C4-2B (cell line): ENCODE measurements around the gene TMCC3.

Experiments used
- H3K27ac ChIP-seq: fragments of 450-650 bp; 2 replicates; pipeline ENCODE4 v1.5.1; 2017
- ZFX ChIP-seq: fragments of 450-650 bp; IDR thresholded peaks from 2 replicates; pipeline ENCODE4 v1.6.1; 2017
- TF ChIP-seq, protein P1 (sequence below): fragments of 450-650 bp; conservative IDR thresholded peaks from 2 replicates; pipeline ENCODE4 v1.5.1; 2017; ENCODE audit warnings: mild to moderate bottlenecking

Gene TMCC3

DNA sequence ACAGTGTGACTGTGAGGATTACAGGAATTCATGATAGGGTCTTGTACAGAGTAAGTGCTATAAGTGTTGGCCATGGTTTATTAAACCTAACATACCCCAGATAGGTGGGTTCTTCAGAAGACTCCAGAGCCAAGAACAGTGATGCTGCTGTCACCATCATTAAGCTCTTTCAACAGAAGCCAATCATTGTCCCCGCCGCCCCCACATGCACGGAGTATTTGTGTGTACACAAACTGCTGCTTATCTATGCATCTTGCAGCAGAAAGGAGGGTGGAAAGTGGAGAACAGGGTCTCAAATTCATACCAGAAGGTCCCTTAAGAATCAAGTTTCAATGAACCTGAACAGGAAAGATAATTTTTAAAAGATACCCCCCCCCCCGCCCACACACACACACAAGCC, 51.2 kb downstream of the TMCC3 start:
- no peak for TF ChIP-seq ZFX
- TF ChIP-seq, protein P1, sequence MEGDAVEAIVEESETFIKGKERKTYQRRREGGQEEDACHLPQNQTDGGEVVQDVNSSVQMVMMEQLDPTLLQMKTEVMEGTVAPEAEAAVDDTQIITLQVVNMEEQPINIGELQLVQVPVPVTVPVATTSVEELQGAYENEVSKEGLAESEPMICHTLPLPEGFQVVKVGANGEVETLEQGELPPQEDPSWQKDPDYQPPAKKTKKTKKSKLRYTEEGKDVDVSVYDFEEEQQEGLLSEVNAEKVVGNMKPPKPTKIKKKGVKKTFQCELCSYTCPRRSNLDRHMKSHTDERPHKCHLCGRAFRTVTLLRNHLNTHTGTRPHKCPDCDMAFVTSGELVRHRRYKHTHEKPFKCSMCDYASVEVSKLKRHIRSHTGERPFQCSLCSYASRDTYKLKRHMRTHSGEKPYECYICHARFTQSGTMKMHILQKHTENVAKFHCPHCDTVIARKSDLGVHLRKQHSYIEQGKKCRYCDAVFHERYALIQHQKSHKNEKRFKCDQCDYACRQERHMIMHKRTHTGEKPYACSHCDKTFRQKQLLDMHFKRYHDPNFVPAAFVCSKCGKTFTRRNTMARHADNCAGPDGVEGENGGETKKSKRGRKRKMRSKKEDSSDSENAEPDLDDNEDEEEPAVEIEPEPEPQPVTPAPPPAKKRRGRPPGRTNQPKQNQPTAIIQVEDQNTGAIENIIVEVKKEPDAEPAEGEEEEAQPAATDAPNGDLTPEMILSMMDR: no peak

DNA sequence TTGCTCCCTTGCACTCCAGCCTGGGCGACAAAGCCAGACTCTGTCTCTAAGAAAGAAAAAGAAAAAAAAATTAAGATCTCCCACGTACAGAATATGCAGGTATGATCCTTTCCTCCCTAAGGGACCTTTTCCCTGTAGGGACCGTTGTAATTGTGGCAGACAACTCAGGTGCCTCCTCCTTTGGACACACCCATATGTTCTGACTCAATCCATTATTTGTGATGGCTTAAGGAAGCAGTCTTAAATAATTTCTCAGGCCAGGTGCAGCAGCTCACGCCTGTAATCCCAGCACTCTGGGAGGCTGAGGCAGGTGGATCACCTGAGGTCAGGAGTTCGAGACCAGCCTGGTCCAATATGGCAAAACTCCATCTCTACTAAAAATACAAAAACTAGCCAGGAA, 53.1 kb downstream of the TMCC3 start:
- no peak for TF ChIP-seq ZFX
- TF ChIP-seq, protein P1: no peak
- H3K27ac ChIP-seq: no peak overlapping the region

More for the DNA sequence above, 51.2 kb downstream of the TMCC3 start:
- no peak overlapping the region for H3K27ac ChIP-seq

DNA sequence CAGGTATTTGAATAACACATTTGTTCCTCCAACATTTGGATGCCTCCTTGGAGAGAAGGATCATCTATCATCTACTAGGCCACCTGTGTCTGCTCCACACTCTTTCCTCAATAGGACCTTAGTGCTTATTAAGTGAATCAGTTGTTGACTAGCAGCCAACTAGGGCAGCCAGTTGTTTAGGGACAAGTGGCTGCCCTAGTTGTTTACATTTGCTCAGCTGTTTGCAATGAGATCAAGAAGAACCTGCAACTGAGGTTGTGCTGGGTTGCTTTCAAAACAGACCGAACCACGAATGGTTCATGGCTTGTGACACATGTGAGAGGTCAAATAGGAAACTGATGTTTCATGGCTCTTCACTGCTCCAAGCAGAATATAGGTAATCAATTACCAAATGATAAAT, 53.8 kb downstream of the TMCC3 start:
- H3K27ac ChIP-seq: peak overlapping the region; percentile 24; the same call in 1 of the 2 replicates
- TF ChIP-seq ZFX: no peak
- TF ChIP-seq, protein P1: no peak

DNA sequence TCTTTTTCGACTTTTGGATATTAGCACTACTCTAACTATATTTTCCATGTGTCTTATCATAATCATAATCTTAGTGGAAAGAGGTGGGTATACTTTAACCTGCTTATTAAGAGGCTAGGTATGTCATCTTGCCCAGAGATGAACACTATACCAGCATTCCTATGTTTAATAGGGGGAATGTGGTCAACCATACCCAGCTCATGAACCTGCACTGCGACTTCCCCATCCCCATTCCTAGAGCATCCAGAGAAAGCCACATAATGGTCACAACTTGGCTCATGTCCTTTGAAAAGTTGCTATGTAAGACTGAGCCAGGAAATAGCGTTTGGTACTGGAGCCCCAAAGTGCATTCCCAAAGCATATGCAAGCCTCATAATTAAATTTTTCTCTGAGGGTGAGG, 55.2 kb downstream of the TMCC3 start:
- H3K27ac ChIP-seq: no peak overlapping the region
- TF ChIP-seq ZFX: no peak
- TF ChIP-seq, protein P1: no peak

DNA sequence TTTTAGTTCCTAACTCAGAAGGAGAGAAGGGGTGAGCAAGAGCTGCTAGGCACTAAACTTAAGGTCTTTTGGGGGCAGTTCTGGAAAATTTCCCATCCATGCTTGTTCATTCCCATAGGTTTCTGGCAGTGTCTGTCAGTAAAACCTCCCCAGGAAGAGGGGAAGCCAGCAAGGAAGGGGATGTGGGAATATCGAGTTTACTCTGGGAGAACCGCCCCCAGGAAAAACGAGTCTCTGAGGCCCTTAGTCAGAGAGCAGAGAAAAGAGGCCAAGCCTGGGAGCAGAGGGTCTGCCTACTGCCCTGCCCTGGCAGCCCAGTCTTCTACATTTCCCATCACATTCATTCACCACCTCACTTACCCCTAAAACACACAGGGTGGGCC, 55.9 kb downstream of the TMCC3 start:
- peak overlapping the region; percentile 31; the same call in 1 of the 2 replicates for H3K27ac ChIP-seq
- TF ChIP-seq ZFX: no peak
- TF ChIP-seq, protein P1: no peak

DNA sequence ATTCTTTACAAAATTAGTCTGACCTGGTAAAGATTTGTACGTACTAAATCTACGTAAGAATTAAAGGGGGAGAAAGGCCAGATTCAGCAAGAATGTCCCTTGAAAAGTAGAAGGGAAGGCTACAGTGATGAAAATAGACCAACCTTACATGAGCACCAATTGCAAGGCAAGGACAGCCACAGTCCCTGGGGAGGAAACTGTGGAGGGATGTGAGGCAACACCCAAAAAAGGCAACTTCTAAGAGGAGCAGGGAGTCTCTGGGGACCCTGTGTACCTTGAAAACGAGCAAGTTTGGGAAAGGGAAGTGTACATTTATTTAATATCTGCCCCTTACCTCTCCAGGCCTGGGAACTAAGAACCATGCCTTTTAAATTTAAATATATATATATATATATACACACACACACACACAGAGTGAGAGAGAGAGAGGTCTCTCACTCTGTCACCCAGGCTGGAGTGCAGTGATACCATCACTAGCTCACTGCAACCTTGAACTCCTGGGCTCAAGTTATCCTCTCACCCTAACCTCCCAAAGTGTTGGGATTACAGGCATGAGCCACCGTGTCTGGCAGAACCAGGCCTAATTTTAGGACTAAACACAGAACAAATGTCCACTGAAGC, 56.4 kb downstream of the TMCC3 start:
- TF ChIP-seq, protein P1: no peak
- TF ChIP-seq ZFX: no peak
- H3K27ac ChIP-seq: no peak overlapping the region

DNA sequence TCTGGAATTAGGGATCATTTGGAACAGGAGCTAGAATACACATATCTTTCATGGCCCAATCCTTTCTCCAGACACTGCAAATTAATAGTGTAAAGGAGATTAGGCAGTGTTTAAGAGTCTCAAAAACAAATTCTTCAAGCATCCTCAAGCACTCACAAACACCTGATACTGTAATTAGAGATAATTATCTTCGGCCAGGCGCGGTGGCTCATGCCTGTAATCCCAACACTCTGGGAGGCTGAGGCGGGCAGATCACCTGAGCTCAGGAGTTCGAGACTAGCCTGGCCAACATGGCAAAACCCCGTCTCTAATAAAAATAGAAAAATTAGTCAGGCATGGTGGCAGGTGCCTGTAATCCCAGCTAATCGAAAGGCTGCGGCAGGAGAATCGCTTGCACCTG, 57.6 kb downstream of the TMCC3 start:
- peak overlapping the region; percentile 90 for H3K27ac ChIP-seq

DNA sequence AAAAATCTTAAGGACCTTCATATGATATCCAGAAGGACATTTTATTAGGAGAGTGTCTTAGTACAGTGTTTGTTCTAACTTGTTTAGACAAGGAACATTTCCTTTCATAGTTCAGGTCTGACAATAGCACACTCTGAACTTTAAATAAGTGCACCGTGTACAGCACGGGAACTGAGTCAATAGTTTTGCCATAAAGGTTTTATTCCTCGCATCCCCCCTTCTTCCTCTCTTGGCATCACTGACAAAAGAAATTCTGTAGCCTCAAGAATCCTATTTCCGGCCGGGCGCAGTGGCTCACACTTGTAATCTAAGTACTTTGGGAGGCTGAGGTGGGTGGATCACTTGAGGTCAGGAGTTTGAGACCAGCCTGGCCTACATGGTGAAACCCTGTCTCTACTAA, 58.3 kb downstream of the TMCC3 start:
- peak overlapping the region; percentile 90 for H3K27ac ChIP-seq
- TF ChIP-seq ZFX: no peak
- TF ChIP-seq, protein P1: no peak
